ENCODE data around the gene RD3L. TPM values are rescaled to one million over a fixed set of nuclear protein-coding genes. Genes with fewer than 3 reads are reported as not detected.

RD3L gene
- total and polyA plus RNA-seq, 2 of the 13 experiments (the other 11 are each of a cell fraction or from before 2014, with no cell fraction given) = not detected

GRCh38 chr14:103927566-103927965, 14.8 kb downstream of the RD3L start:
- no peaks in the 10 kb centered on the region for H3K9me3 ChIP-seq (ENCODE audit: low read length)
- FAIRE-seq = no peak
- CTCF ChIA-PET (ENCODE audit: low intra/inter-chr PET ratio, low total read pairs) = no interaction called here
- intact Hi-C loops (cut with micrococcal nuclease; ENCODE audit: unreplicated experiment) (no loop called here), in situ Hi-C loops (cut with HindIII; ENCODE audit: extremely low pct_ligation_motif_present, low pct_unique_long_range_greater_than_20kb) (loop anchor here (10.0 kb wide), 1 partner anchor 47 kb away; no protein-coding TSS in a partner anchor)
- no peaks in the 10 kb centered on the region for H3K27me3 ChIP-seq (ENCODE audit: control insufficient read depth in 1 of 2, insufficient read depth in 2 of 2, low read length in 2 of 2)
- TF ChIP-seq ZNF460 (CRISPR knock-in tag; IDR thresholded peaks at IDR 0.05; ENCODE audit: borderline replicate concordance) (no peak), ATF7-NPFF (CRISPR knock-in tag; IDR thresholded peaks at IDR 0.05; ENCODE audit: low read depth) (no peak), ZNF17 (CRISPR knock-in tag; IDR thresholded peaks at IDR 0.05) (no peak), CBX2 (IDR thresholded peaks at IDR 0.05; ENCODE audit: low read depth, low read length) (no peak), CBX2 (CRISPR knock-in tag; IDR thresholded peaks at IDR 0.05; ENCODE audit: low read depth) (no peak), THAP9 (CRISPR knock-in tag; IDR thresholded peaks at IDR 0.05; ENCODE audit: borderline replicate concordance) (no peak), ZNF772 (CRISPR knock-in tag; IDR thresholded peaks at IDR 0.05) (no peak), ZNF740 (CRISPR knock-in tag; IDR thresholded peaks at IDR 0.05) (no peak), ZKSCAN8 (CRISPR knock-in tag; IDR thresholded peaks at IDR 0.05; ENCODE audit: borderline replicate concordance) (no peak), SRF (IDR thresholded peaks at IDR 0.05; ENCODE audit: low read depth, low read length) (no peak)
- POLR2A ChIA-PET = no interaction called here
- no peak for ATAC-seq
- no peaks in the 10 kb centered on the region for H3K79me2 ChIP-seq (ENCODE audit: insufficient read depth, low read length)
- no peaks in the 10 kb centered on the region for H4K20me1 ChIP-seq (ENCODE audit: insufficient read depth, low read length)
- H3K9ac ChIP-seq (ENCODE audit: insufficient read depth, low read depth, low read length) = no peak overlapping the region
- peaks cover 47% of the 10 kb centered on the region for H3K4me1 ChIP-seq (ENCODE audit: insufficient read depth, low read length)
- 70% methylated on average over 18 of the region's 18 CpGs for WGBS (ENCODE audit: low lambda C conversion rate)
- no peak overlapping the region for H2AFZ ChIP-seq (ENCODE audit: low read length)
- no peaks in the 10 kb centered on the region for H3K36me3 ChIP-seq (replicated peaks in 1 of 2; ENCODE audit: control insufficient read depth in 1 of 2, insufficient read depth in 2 of 2, low read length in 2 of 2)
- H3K27ac ChIP-seq (ENCODE audit: extremely low read length, insufficient read depth, low read length) = no peak overlapping the region
- no peak overlapping the region for H3K4me3 ChIP-seq (replicated peaks in 1 of 3; ENCODE audit: insufficient read depth in 1 of 3, low read depth in 2 of 3, low read length in 3 of 3)
- BruUV-seq (replicated peaks) = no TSS peak
- DNase-seq (ENCODE audit: low spot score) = no peak
- H3K4me2 ChIP-seq (ENCODE audit: low read depth, low read length) = no peak overlapping the region
